GM21723 (cell line): ENCODE measurements around the gene CHRM4.
"Not testable (repeated sequence)": the region's sequence is repeated elsewhere in the genome, so short reads cannot be mapped to it uniquely, and the experiment has no call there.

Experiments used
- ATAC-seq: cut with Tn5 transposase; IDR thresholded peaks from one replicate; pipeline ENCODE4 v1.9.1; 2021; ENCODE audit warnings: mild to moderate bottlenecking, moderate library complexity; ENCODE audit not compliant: unreplicated experiment

CHRM4 gene

DNA sequence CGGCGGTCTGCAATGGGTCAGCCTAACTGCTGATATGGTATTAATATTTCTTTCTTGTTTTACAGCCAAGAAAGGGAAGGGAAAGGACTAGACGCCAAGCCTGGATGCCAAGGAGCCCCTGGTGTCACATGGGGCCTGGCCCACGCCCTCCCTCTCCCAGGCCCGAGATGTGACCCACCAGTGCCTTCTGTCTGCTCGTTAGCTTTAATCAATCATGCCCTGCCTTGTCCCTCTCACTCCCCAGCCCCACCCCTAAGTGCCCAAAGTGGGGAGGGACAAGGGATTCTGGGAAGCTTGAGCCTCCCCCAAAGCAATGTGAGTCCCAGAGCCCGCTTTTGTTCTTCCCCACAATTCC is 8.2 kb downstream of the CHRM4 start:
- ATAC-seq: no peak

DNA sequence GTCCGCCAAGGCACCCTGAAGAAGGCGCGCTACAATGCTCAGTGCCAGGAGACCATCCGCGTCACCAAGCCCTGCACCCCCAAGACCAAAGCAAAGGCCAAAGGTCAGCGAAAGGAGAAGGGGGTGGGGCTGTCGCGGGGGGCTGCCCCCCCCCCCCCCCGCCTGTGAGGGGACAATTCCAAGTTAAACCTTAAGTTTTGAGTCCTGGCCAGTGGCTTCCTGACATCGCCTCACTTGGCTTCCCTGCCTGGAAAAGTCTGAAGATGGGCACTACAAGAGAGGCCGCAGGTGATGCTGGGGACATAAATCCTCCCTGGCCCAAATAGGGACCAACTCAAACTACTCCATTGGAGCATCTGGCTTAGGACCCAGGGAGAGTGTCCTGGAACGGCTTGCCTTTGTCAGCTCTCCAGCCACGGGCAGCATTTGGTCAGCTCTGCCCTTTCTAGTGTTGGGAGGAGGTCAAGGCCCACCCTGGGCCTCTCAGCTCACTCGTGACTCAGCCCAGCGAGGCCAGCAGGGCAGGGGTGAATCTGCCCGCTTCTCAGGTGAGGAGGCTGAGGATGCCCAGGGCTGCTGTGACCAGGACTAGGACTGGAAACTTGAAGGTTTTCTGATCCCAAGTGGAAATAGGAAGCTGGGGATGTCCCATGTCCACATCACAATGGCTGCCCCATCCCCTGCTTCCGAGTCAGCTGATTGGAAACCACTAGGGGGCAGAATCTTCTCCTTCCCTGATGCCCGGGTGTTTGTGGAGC is 8.8 kb downstream of the CHRM4 start:
- ATAC-seq: no peak

DNA sequence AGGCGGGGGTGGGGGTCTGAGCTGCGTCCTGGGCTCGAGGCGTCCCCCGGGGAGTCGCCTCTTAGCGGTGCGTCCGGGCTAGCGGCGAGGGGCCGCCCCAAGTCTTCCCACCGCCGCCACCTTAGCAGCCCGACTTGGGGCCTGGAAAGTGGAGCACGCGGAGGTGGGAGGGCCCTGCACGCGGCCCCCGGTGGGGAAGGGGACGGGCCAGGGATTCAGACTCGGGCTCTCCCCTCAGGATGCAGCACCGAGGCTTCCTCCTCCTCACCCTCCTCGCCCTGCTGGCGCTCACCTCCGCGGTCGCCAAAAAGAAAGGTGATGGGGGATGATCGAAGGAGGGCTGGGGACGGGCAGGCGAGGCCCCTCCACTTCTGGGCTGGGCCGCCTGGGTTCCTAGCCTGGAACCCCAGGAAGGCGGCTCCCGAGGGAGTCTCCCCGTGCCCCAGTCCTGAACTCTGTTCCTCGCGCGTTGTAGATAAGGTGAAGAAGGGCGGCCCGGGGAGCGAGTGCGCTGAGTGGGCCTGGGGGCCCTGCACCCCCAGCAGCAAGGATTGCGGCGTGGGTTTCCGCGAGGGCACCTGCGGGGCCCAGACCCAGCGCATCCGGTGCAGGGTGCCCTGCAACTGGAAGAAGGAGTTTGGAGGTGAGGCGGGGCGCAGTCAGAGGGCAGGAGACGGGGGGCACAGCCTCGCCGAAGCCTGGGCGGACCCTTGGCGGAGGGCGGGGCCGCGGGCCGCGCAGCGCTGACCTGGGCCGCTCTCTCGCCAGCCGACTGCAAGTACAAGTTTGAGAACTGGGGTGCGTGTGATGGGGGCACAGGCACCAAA is 9.5 kb downstream of the CHRM4 start:
- no peak for ATAC-seq

DNA sequence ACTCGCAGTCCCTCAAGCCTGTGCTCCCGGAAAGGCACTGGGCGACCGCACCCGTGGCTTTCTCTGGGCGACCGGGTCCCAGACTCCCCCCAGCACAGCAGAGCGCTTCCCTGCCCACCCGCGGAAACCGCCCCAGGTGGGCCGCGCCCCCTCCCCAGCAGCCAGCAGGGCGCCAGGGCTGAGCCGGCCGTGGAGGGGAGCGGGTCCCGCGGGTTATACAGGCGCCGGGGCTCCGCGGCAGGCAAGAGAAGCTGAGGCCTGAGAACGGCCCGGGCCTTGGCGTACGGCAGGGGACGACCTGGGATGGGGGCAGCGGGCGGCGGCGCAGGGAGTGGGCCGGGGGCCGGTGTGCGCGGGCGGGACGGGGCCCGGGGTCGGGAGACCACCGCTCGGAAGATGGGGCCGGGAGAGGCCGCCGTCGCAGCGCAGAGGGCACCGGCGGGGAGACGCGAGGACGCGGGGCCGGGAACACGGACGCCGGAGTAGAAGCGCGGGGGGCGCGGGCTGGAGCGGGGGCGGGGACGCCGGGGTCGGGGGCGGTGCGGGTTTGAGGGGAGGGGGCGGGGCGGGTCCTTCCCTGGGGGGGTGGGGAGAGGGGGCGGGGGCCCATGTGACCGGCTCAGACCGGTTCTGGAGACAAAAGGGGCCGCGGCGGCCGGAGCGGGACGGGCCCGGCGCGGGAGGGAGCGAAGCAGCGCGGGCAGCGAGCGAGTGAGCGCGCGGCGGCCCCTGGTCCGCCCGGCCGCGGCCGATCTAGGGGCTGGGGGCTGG is 10.3 kb downstream of the CHRM4 start, which contains the start of gene MDK:
Gene MDK, plus strand, starts transcription at position 622 of the 771 bp plus-strand sequence. CDS start 389 bp downstream, outside the sequence.
- no peak for ATAC-seq

DNA sequence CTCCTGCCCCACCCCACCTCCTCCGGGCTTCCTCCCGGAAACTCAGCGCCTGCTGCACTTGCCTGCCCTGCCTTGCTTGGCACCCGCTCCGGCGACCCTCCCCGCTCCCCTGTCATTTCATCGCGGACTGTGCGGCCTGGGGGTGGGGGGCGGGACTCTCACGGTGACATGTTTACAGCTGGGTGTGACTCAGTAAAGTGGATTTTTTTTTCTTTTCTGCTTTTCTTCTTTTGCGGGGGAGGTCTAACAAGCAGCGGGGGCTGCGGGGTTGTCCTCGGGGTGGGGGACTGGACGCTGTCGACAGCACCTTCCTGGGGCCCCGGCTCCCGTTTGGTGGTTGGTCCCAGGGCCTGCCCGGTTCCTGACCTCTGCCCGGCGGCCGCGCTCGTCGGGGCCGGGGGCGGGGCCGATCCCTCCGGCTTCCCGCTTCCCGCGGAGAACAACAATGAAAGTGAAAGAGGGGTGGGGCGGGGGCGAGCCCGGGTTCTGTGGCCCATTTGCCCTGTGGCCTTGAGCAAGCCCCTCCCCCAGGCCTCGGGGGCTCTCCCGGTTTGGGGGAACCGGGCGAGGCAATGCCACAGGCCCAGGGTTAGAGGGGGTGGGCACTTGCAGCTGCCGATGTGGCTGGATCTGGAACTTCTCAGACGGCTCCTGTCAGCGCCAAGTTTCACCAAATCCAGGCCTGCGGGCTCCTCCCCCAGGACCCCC is 11.1 kb downstream of the CHRM4 start:
- ATAC-seq: no peak

DNA sequence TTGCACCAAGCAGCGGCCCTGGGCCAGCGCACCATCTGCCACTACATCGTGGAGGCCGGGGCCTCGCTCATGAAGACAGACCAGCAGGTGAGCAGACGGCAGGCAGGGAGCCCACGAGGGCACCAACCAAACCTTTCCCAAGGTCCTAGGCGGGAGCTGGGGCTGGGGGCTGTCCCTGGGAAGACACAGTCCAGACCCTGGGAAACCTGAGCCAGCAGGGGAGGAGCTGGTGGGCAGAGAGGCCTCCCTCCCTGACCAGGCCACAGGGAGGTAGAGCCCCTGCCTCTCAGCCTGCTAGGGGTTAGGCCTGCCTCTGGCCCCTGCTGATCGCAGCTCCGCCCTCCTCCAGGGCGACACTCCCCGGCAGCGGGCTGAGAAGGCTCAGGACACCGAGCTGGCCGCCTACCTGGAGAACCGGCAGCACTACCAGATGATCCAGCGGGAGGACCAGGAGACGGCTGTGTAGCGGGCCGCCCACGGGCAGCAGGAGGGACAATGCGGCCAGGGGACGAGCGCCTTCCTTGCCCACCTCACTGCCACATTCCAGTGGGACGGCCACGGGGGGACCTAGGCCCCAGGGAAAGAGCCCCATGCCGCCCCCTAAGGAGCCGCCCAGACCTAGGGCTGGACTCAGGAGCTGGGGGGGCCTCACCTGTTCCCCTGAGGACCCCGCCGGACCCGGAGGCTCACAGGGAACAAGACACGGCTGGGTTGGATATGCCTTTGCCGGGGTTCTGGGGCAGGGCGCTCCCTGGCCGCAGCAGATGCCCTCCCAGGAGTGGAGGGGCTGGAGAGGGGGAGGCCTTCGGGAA is 11.9 kb downstream of the CHRM4 start:
- ATAC-seq: not testable (repeated sequence)

DNA sequence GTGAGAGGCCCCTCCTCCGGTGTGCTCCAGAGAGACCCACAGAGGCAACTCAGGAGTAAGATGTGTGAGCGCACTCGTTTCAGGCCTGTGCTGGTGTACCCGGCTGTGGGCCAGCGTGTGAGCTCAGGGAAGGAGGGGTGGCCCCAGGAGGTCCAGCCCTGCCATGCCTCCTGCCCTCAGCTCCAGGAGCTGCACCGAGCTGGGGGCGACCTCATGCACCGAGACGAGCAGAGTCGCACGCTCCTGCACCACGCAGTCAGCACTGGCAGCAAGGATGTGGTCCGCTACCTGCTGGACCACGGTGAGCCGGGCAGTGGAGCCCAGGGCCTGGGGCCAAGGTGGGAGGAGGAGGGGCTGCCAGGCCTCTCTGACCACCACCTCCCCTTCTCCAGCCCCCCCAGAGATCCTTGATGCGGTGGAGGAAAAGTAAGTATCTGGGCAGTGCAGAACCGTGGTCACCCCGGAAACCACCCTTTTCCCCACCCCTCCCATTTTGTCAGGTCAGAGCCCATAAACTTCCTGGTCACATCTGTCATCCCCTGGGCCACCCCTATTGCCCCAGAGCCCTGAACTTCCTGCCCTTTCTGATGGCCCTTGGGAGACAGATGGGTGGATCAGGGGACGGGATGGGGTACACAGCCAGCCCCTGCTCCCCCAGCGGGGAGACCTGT is 12.6 kb downstream of the CHRM4 start:
- no peak for ATAC-seq

DNA sequence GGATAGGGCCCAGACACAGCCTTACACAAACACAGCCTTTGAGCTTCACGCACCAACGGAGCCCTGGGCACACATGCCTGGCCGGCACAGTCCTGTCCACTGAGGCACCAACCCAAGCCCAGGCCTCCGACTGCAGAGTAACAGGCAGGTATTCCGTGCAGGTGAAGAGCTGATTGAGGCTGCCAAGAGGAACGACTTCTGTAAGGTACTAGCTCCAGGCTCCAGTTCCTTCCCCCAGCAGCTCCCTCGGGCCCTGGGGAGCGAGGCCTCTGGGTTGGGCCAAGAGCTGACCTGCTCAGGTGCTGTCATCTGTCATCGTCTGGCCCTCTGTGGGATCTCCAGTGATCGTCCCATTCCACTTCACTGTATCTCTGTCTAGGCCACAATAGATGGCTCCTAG is 13.3 kb downstream of the CHRM4 start:
- ATAC-seq: no peak

DNA sequence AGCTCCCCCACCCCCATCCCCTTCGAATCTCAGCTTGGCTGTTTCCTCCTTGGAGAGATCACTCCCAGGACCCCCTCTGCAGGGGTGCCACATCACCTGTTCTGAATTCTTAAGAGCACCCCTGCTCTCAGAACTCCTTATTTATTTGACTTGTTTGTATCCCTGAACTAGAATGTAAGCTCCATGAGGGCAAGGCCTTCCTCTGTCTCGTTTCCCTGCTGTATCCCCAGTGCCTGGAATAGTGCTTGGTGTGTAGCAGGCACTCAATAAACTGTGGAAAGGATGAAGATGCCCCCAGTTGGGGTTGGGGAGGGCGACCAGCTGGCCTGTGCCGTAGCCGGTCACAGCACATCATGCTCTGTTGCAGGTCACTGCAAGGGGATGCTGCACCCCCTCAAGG is 13.7 kb downstream of the CHRM4 start:
- ATAC-seq: no peak

DNA sequence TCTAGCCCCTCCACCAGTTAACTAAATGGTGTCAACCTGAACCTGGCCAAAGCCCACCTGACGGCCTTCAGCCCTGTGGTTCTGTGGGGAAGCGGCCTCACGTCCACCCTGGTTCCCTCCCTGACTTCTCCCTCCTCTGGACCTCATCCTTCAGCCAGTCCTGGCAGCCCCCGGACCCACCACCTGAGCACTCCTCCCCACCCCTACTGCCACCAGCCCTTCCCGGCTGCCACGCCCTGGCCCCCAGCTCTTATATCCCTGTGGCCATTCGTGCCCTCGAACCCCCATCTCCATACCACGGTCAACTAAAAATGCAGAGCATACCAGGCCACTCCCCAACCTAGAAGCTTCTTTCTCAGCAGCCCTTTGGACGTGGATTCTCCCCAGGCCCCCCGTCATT is 14.3 kb downstream of the CHRM4 start:
- ATAC-seq: no peak

DNA sequence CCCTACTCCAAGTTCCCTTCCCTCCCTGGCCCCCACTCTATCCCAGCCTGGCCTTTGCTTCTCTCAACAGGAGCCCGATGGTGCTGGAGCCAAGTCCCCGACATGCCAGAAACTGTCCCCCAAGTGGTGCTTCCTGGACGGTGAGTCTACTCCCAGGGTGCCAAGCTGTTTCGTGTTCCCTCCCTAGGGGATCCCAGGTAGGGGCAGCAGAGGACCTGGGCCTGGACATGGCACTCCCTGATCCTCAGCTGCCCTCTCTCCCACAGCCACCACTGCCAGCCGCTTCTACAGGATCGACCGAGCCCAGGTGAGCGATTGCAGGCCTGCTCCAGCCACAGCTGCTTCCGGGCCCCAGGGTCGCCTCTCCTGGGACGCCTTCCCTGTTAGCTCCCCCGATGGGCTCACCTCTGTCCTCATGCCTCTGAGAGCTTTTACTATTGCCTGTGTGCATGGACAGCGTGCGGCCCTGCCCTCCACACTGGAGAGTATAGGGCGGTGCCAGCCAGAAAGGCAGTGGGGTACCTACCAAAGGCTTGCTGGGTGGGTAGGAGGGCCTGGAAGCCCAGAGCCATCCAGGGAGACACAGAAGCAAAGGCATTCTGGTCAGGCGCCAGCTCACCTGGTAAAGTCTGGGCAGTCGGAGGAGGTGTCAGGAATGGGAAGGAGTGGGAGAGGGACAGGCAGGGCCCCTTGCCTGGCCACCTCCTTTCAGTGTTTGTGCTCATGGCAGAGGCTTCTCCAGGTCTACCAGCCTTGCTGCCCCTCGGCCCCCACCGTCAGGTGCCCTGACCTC is 15.1 kb downstream of the CHRM4 start:
- no peak for ATAC-seq

DNA sequence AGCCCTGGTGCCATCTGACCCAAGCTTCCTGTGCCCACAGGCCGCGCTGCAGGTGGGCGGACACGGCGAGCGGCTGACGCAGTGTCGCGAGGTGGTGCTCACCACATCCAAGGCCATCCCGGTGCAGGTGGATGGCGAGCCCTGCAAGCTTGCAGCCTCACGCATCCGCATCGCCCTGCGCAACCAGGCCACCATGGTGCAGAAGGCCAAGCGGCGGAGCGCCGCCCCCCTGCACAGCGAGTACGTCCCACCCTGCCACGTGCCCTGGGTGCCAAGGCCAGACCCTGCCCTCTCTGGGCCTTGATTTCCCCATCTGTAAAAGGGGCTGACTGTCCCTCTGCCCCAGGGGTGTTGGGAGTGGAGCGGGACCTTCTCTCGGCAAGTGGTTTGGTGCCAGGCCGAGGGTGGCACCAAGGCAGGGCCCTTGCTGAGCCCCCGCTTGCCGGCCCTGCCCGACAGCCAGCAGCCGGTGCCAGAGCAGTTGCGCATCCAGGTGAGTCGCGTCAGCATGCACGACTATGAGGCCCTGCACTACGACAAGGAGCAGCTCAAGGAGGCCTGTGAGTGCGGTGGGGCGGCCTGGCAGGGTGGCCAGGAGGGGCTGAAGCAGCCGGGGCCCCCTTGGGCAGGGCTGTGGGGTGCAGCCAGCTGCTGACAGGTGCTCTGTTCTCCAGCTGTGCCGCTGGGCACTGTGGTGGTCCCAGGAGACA is 16.0 kb downstream of the CHRM4 start:
- ATAC-seq: no peak

DNA sequence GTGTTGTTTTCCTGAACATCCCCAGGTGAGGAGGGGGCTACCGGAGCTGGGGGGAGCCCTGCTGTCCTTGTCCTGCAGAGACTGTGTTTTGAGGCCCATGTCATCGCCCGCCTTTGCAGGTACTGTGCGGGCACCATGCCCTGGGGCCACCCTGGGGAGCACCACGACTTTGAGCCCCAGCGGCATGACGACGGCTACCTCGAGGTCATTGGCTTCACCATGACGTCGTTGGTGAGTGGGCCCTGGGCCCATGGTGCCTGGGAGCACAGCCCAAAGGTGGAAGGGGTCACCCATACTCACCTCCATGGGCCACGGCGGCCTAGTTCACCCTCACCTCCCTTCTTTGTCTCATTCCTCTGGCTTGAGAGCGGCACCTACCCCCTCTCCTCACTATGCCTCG is 16.8 kb downstream of the CHRM4 start:
- ATAC-seq: no peak

DNA sequence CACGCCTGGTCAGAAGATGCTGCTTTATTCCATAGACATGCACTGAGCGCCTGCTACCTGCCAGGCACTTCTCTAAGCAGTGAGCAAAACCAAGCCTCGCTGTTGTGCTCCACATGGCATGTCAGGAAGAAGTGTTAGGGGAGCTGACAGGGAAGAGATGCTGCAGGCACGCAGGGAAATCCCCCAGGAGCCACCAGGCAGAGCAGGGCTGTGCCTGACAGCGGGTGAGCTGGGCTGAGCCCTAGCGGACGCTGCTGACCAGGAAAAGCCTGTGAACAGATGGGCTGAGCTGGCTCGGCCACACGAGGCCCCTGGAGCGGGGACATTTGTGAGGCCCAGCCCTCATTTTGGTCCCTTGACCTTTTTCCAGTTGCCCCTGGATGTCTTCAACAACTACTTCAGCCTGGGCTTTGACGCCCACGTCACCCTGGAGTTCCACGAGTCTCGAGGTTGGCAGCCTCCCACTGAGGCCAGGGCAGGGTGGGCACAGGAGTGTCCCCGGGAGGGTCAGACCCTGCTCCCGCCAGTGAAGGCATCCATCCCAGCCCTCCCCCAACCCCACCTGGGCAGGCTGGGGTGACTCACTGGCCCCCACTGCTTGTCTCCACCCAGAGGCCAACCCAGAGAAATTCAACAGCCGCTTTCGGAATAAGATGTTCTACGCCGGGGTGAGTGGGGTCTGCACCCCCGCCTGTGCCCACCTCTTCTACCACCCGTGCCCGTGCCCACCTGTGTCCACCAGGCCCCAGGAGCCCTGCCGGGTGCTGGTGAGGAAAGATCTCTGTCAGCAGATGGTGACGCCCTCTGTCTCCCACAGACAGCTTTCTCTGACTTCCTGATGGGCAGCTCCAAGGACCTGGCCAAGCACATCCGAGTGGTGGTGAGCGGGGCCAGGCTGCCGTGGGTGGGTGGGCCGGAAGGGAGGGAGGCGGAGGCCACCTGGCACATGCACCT is 17.5 kb downstream of the CHRM4 start:
- ATAC-seq: no peak

DNA sequence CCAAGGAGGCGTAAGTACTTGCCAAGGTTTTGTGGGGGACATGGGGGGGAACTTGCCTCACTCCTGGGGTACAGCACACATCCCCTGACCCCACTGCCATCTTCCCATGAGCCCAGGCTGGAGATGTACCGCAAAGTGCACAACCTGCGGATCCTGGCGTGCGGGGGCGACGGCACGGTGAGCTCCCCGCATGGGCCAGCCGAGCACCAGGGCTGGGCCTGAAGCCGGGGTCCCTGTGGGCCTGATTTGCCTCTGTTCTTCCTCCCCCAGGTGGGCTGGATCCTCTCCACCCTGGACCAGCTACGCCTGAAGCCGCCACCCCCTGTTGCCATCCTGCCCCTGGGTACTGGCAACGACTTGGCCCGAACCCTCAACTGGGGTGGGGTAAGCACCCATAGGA is 19.1 kb downstream of the CHRM4 start:
- ATAC-seq: not testable (repeated sequence)

DNA sequence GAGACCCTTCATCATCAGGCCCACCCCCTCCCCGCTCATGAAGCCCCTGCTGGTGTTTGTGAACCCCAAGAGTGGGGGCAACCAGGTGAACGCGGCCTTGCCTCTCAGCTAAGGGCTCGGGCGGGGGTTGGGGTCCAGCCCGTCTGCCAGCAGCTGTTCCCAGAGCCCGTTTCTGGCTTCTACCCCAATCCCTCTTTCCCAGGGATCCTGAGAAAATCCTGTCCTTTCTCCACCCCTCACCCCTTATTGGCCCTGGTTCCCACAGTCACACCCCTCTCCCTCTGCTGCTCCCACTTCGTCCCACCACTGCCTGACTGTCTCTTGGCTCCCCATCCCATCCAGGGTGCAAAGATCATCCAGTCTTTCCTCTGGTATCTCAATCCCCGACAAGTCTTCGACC is 19.5 kb downstream of the CHRM4 start:
- ATAC-seq: no peak

DNA sequence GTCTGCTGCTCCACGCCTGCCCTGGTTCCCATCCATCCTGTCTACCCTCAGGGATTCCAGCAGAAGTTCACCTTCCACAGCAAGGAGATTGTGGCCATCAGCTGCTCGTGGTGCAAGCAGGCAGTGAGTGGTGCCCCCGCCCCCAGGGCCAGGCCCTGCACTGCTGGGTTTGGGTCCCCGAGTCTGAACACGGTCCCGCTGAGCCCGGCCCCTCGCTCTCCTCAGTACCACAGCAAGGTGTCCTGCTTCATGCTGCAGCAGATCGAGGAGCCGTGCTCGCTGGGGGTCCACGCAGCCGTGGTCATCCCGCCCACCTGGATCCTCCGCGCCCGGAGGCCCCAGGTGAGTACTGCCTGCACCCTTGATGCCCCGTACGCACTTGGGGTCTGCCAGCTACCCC is 20.3 kb downstream of the CHRM4 start:
- ATAC-seq: not testable (repeated sequence)
